ENCODE data around the gene MCM10. TPM values are rescaled to one million over a fixed set of nuclear protein-coding genes. Genes with fewer than 3 reads are reported as not detected.

MCM10 gene
- total RNA-seq, 3 donors from 2014 or later = 0.15 to 2.0 (median 1.8) TPM

GRCh38 chr10:13187135-13187534 lies 25.8 kb downstream of the MCM10 start:
- H3K27ac ChIP-seq = no peak overlapping the region
- H3K4me3 ChIP-seq = no peak overlapping the region
- H3K27me3 ChIP-seq = no peaks in the 10 kb centered on the region
- no peaks in the 10 kb centered on the region for H3K36me3 ChIP-seq
- H3K4me1 ChIP-seq = no peaks in the 10 kb centered on the region
- no peaks in the 10 kb centered on the region for H3K9me3 ChIP-seq
- DNase-seq (ENCODE audit: low spot score in 2 of 2) = no peak
- intact Hi-C loops (cut with DNase I; ENCODE audit: low total_unique reads) = no loop called here
- TF ChIP-seq POLR2AphosphoS5 (IDR thresholded peaks at IDR 0.05) (no peak), CTCF (IDR thresholded peaks at IDR 0.05) (no peak), POLR2A (IDR thresholded peaks at IDR 0.05) (no peak)

GRCh38 chr10:13188593-13188992 lies 27.2 kb downstream of the MCM10 start:
- intact Hi-C loops (cut with DNase I; ENCODE audit: low total_unique reads) = no loop called here
- no peak for DNase-seq (ENCODE audit: low spot score in 2 of 2)

GRCh38 chr10:13189961-13190360 lies 28.6 kb downstream of the MCM10 start:
- Histone ChIP-seq H3K9me3 (no peaks in the 10 kb centered on the region), H3K36me3 (no peaks in the 10 kb centered on the region), H3K4me3 (no peak overlapping the region), H3K27ac (no peak overlapping the region), H3K27me3 (no peaks in the 10 kb centered on the region), H3K4me1 (no peaks in the 10 kb centered on the region)
- intact Hi-C loops (cut with DNase I; ENCODE audit: low total_unique reads) = no loop called here
- TF ChIP-seq CTCF (IDR thresholded peaks at IDR 0.05) (no peak), POLR2A (IDR thresholded peaks at IDR 0.05) (no peak), POLR2AphosphoS5 (IDR thresholded peaks at IDR 0.05) (no peak)
- DNase-seq (ENCODE audit: low spot score in 2 of 2) = no peak

More at GRCh38 chr10:13188593-13188992, 27.2 kb downstream of the MCM10 start:
- Histone ChIP-seq H3K36me3 (no peaks in the 10 kb centered on the region), H3K27me3 (no peaks in the 10 kb centered on the region), H3K27ac (no peak overlapping the region), H3K9me3 (no peaks in the 10 kb centered on the region), H3K4me1 (no peaks in the 10 kb centered on the region), H3K4me3 (no peak overlapping the region)
- no peak for TF ChIP-seq POLR2A (IDR thresholded peaks at IDR 0.05)
- TF ChIP-seq POLR2AphosphoS5 (IDR thresholded peaks at IDR 0.05) = peak in 1 of 3 donors; percentile 47

GRCh38 chr10:13190816-13191215 lies 29.5 kb downstream of the MCM10 start:
- no peaks in the 10 kb centered on the region for H3K27me3 ChIP-seq
- intact Hi-C loops (cut with DNase I; ENCODE audit: low total_unique reads) = no loop called here
- no peak for DNase-seq (ENCODE audit: low spot score in 2 of 2)
- H3K27ac ChIP-seq = no peak overlapping the region
- TF ChIP-seq CTCF (IDR thresholded peaks at IDR 0.05) = no peak
- TF ChIP-seq POLR2A (IDR thresholded peaks at IDR 0.05) = no peak
- TF ChIP-seq POLR2AphosphoS5 (IDR thresholded peaks at IDR 0.05) = no peak
- H3K9me3 ChIP-seq = no peaks in the 10 kb centered on the region
- no peak overlapping the region for H3K4me3 ChIP-seq
- no peaks in the 10 kb centered on the region for H3K4me1 ChIP-seq
- no peaks in the 10 kb centered on the region for H3K36me3 ChIP-seq

GRCh38 chr10:13191362-13191761 lies 30.0 kb downstream of the MCM10 start:
- TF ChIP-seq POLR2AphosphoS5 (IDR thresholded peaks at IDR 0.05) (no peak), POLR2A (IDR thresholded peaks at IDR 0.05) (no peak), CTCF (IDR thresholded peaks at IDR 0.05) (no peak)
- no peaks in the 10 kb centered on the region for H3K9me3 ChIP-seq
- no peaks in the 10 kb centered on the region for H3K36me3 ChIP-seq
- H3K4me3 ChIP-seq = no peak overlapping the region
- no peaks in the 10 kb centered on the region for H3K27me3 ChIP-seq
- intact Hi-C loops (cut with DNase I; ENCODE audit: low total_unique reads) = no loop called here
- H3K27ac ChIP-seq = no peak overlapping the region
- DNase-seq (ENCODE audit: low spot score in 2 of 2) = no peak
- no peaks in the 10 kb centered on the region for H3K4me1 ChIP-seq

GRCh38 chr10:13193637-13194036 lies 32.3 kb downstream of the MCM10 start:
- intact Hi-C loops (cut with DNase I; ENCODE audit: low total_unique reads) = no loop called here

More at GRCh38 chr10:13193637-13194036, 32.3 kb downstream of the MCM10 start:
- no peak overlapping the region for H3K4me3 ChIP-seq
- H3K27me3 ChIP-seq = no peaks in the 10 kb centered on the region
- H3K36me3 ChIP-seq = no peaks in the 10 kb centered on the region
- no peak overlapping the region for H3K27ac ChIP-seq
- TF ChIP-seq CTCF (IDR thresholded peaks at IDR 0.05) (no peak), POLR2A (IDR thresholded peaks at IDR 0.05) (no peak), POLR2AphosphoS5 (IDR thresholded peaks at IDR 0.05) (no peak)
- no peak for DNase-seq (ENCODE audit: low spot score in 2 of 2)
- H3K9me3 ChIP-seq = no peaks in the 10 kb centered on the region
- H3K4me1 ChIP-seq = no peaks in the 10 kb centered on the region

Measured in breast epithelium (tissue), 4 donors.